GM12878 (cell line): ENCODE data around the gene CCL3. TPM values are rescaled to one million over a fixed set of nuclear protein-coding genes. Genes with fewer than 3 reads are reported as not detected.
A peak's percentile ranks its signal among the peaks of the same experiment; 100 is the strongest.

Source experiments
- ATAC-seq: fragments of 200-7000 bp; cut with Tn5 transposase; 3 replicates; pipeline ENCODE4 v1.9.1; 2020; ENCODE audit warnings: mild to moderate bottlenecking, moderate library complexity
- BruUV-seq: library from RNA; stranded (reverse); fragments of 400-500 nt; replicated peaks from 2 replicates; lab custom pipeline; 2021; lab: Mats Ljungman, UMichigan
- CTCF ChIA-PET: fragments of 300-600 bp; sonication (Branson Sonifier 250); formaldehyde crosslinking; extraction: SDS; loops from one replicate; lab custom pipeline; 2021; ENCODE audit warnings: inconsistent platforms; lab: Yijun Ruan, JAX
- POLR2A ChIA-PET: fragments of 350-600 bp; formaldehyde crosslinking; extraction: SDS; loops from one replicate; lab custom pipeline; 2021; ENCODE audit warnings: inconsistent platforms; lab: Charles Lee
- RAD21 ChIA-PET: fragments of 300-600 bp; sonication (Branson Sonifier 250); formaldehyde crosslinking; loops from one replicate; lab custom pipeline; 2023; ENCODE audit warnings: antibody characterized with exemption; ENCODE audit not compliant: unreplicated experiment; lab: Charles Lee
- SMC1A ChIA-PET: fragments of 300-600 bp; sonication (Branson Sonifier 250); formaldehyde crosslinking; loops from one replicate; lab custom pipeline; 2023; ENCODE audit not compliant: unreplicated experiment, uncharacterized antibody; lab: Charles Lee
- DNase-seq: peaks from one replicate; pipeline ENCODE4 v3.0.0-alpha.2; 2011; ENCODE audit warnings: low read depth, low spot score
- FAIRE-seq: peaks from 3 replicates; lab custom pipeline; 2011; peaks lifted over from hg19 to GRCh38; lab: Jason Lieb, UNC
- H2AFZ ChIP-seq: 2 replicates; pipeline ENCODE4 v1.6.0; 2011; ENCODE audit warnings: low read depth, low read length, control low read depth; ENCODE audit not compliant: control insufficient read depth
- H3K27ac ChIP-seq: 2 replicates; pipeline ENCODE4 v1.5.1; 2011; ENCODE audit warnings: control low read depth; ENCODE audit not compliant: control insufficient read depth, insufficient read depth
- H3K27me3 ChIP-seq, 2 experiments: replicated peaks in 1 of 2; 2 replicates each; pipeline versions ENCODE4 v1.6.0 to v1.6.1; 2011; ENCODE audit warnings: low read length in 1 of 2; ENCODE audit not compliant: control insufficient read depth in 2 of 2, insufficient read depth in 2 of 2
- H3K36me3 ChIP-seq, 2 experiments: 2 replicates each; pipeline ENCODE4 v1.5.1; 2011; ENCODE audit warnings: low read length in 1 of 2; ENCODE audit not compliant: control insufficient read depth in 2 of 2, insufficient read depth in 2 of 2
- H3K4me1 ChIP-seq: 2 replicates; pipeline ENCODE4 v1.6.1; 2011; ENCODE audit warnings: mild to moderate bottlenecking, low read length, moderate library complexity, mixed read lengths; ENCODE audit not compliant: control insufficient read depth, insufficient read depth
- H3K4me2 ChIP-seq: 2 replicates; pipeline ENCODE4 v1.6.0; 2011; ENCODE audit warnings: control low read depth; ENCODE audit not compliant: control insufficient read depth, insufficient read depth
- H3K4me3 ChIP-seq: fragments of 200-600 bp; sonication (generic); 2 replicates; pipeline ENCODE4 v1.5.1; 2016
- H3K79me2 ChIP-seq: 2 replicates; pipeline ENCODE4 v1.6.0; 2011; ENCODE audit warnings: low read length; ENCODE audit not compliant: control insufficient read depth, insufficient read depth
- H3K9ac ChIP-seq: 2 replicates; pipeline ENCODE4 v1.8.0; 2011; ENCODE audit warnings: low read length, control low read depth, mixed read lengths; ENCODE audit not compliant: control insufficient read depth, insufficient read depth
- H3K9me3 ChIP-seq: replicated peaks from 3 replicates; pipeline ENCODE4 v1.5.1; 2011; ENCODE audit warnings: mild to moderate bottlenecking, low read length; ENCODE audit not compliant: control insufficient read depth, insufficient read depth
- H4K20me1 ChIP-seq: 2 replicates; pipeline ENCODE4 v1.6.0; 2011; ENCODE audit not compliant: control insufficient read depth, insufficient read depth
- CBX3 ChIP-seq: fragments of 200-600 bp; sonication (generic); IDR thresholded peaks from 2 replicates; pipeline ENCODE4 v1.6.1; 2016; ENCODE audit warnings: low read depth, borderline replicate concordance
- RAD51 ChIP-seq: fragments of 450-650 bp; IDR thresholded peaks from 2 replicates; pipeline ENCODE4 v1.6.1; 2016; ENCODE audit warnings: moderate library complexity, mild to moderate bottlenecking, inconsistent platforms
- RUNX3 ChIP-seq: IDR thresholded peaks from 2 replicates; pipeline ENCODE4 v1.6.1; 2012; ENCODE audit warnings: low read length, inconsistent platforms
- TCF12 ChIP-seq: IDR thresholded peaks from 2 replicates; pipeline ENCODE4 v1.6.1; 2011; ENCODE audit warnings: low read depth, mild to moderate bottlenecking, low read length
- WGBS: methylation state at CpG from one replicate; pipeline ENCODE4 v1.1.6; 2016; ENCODE audit warnings: low lambda C conversion rate; ENCODE audit not compliant: insufficient replicate concordance, insufficient coverage; ENCODE audit errors: missing lambda C conversion rate; 5-methylcytosine and 5-hydroxymethylcytosine counted together
- in situ Hi-C: fragments of 300-500 bp; cut with MboI; formaldehyde crosslinking; loops from 9 replicates; pipeline ENCODE4 v1.14.3; 2018; ENCODE audit warnings: mixed read lengths
- intact Hi-C: fragments of 100-400 bp; cut with micrococcal nuclease; formaldehyde crosslinking; loops from one replicate; pipeline ENCODE4 v1.14.2; 2022; ENCODE audit not compliant: unreplicated experiment
- polyA plus RNA-seq, 11 experiments: library from polyadenylated mRNA; depleted of rRNA in 4 of 11; unstranded in 6 of 11; stranded (reverse) in 5 of 11; fragments of >200 nt; fragmentation: Nextera tagmentation in 4 of 11; fragmentation: Illumina TruSeq in 1 of 11; extraction: Ambion mirVana in 4 of 11; extraction: Trizol in 1 of 11; gene quantifications; 1 replicate in 1 of 11; 2 replicates in 10 of 11; pipeline versions ENCODE4 v1.2.1 to v1.2.3, GENCODE V29; 2011 to 2016; ENCODE audit warnings: inconsistent platforms in 2 of 11, missing spikeins in 2 of 11, low read depth in 1 of 11
- total RNA-seq, 4 experiments: library from RNA; depleted of rRNA in 3 of 4; stranded (reverse); fragments of >200 nt in 3 of 4; fragmentation: Illumina TruSeq in 1 of 4; extraction: Trizol in 1 of 4; gene quantifications; 2 replicates each; pipeline versions ENCODE4 v1.2.1 to v1.2.3, GENCODE V29; 2013 to 2021
- TF ChIP-seq, protein P1 (sequence below): IDR thresholded peaks from 2 replicates; pipeline ENCODE4 v1.6.1; 2012; ENCODE audit warnings: low read depth, low read length, improper control_type of control experiment

The CCL3 gene
- total and polyA plus RNA-seq, 10 of the 15 experiments (the other 5 are each of a cell fraction or from before 2014, with no cell fraction given): 96.5 to 1,488 (median 199) TPM

DNA sequence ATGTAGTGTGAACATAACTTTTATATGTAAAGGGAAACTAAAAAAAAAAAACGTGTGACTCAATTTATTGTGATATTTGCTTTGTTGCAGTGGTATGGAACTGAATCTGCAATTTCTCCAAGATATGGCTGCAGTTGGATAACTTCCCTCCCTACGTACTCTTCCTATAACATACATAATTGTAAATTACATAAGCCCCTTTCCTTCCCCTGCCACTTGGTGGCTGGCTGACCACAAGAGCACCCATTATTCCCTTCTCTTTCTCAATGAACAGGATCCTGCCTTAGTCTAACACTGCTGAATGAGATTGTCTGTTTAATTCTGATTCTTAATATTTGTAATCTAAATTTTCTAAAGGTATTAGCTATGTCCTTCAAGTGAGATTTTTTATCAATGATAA is 41.5 kb upstream of the CCL3 start:
- intact Hi-C loops (loop anchor here (5.0 kb wide), 1 partner anchor 39 kb away; the partner anchor contains the start of gene CCL3), in situ Hi-C loops (loop anchor here (25.0 kb wide), 1 partner anchor 356 kb away; the partner anchor contains the start of gene ZNHIT3)
- ATAC-seq (no peak), FAIRE-seq (no peak), DNase-seq (no peak)
- no peak overlapping the region for H3K9ac ChIP-seq
- no peaks in the 10 kb centered on the region for H3K36me3 ChIP-seq
- no peaks in the 10 kb centered on the region for H3K27me3 ChIP-seq
- ChIA-PET POLR2A (interaction anchor here (1.4 to 3.1 kb wide), 3 partner anchors 8 to 41 kb away, joined by 5 to 14 read pairs (median 5); partner anchors contain the start of gene CCL3), SMC1A (interaction anchor here (1.2 to 11.5 kb wide), 10 partner anchors 11 to 155 kb away, joined by 4 to 128 read pairs (median 19); partner anchors contain the start of genes CCL3 and CCL4), RAD21 (interaction anchor here (0.6 to 6.3 kb wide), 7 partner anchors 12 to 244 kb away, joined by 3 to 58 read pairs (median 21); partner anchors contain the start of gene CCL3), CTCF (interaction anchor here (3.2 to 4.9 kb wide), 3 partner anchors 17 to 58 kb away, joined by 15 to 25 read pairs (median 24); partner anchors contain the start of gene CCL3)
- no peak for TF ChIP-seq TCF12
- peak; percentile 42; the same call in 1 of the 2 replicates for TF ChIP-seq RUNX3
- no peaks in the 10 kb centered on the region for H3K79me2 ChIP-seq
- WGBS: 85% methylated on average over 2 of the region's 2 CpGs
- no peak overlapping the region for H3K27ac ChIP-seq
- H3K4me3 ChIP-seq: no peak overlapping the region
- BruUV-seq: no TSS peak
- H2AFZ ChIP-seq: no peak overlapping the region
- peaks cover 4% of the 10 kb centered on the region; the same call in 2 of the 3 replicates for H3K9me3 ChIP-seq
- no peak overlapping the region for H3K4me2 ChIP-seq
- peaks cover 47% of the 10 kb centered on the region for H3K4me1 ChIP-seq
- H4K20me1 ChIP-seq: no peaks in the 10 kb centered on the region

- no peak for ATAC-seq
- RAD21 ChIA-PET: interaction anchor here (2.9 to 4.5 kb wide), 2 partner anchors 11 to 41 kb away, joined by 11 to 28 read pairs; partner anchors contain the start of gene CCL3
- BruUV-seq: no TSS peak
- Histone ChIP-seq H3K4me2 (no peak overlapping the region), H3K4me1 (peaks cover 36% of the 10 kb centered on the region), H3K27me3 (no peaks in the 10 kb centered on the region), H3K79me2 (no peaks in the 10 kb centered on the region), H2AFZ (no peak overlapping the region), H3K27ac (no peak overlapping the region), H4K20me1 (no peaks in the 10 kb centered on the region), H3K36me3 (no peaks in the 10 kb centered on the region), H3K9ac (no peak overlapping the region), H3K9me3 (peaks cover 12% of the 10 kb centered on the region), H3K4me3 (no peak overlapping the region)
- POLR2A ChIA-PET: interaction anchor here (4.4 kb wide), 1 partner anchor 13 kb away, joined by 16 read pairs; no protein-coding TSS in a partner anchor
- CTCF ChIA-PET: interaction anchor here (1.0 to 2.7 kb wide), 5 partner anchors 12 to 353 kb away, joined by 3 to 13 read pairs (median 6); no protein-coding TSS in a partner anchor
- no peak for DNase-seq
- SMC1A ChIA-PET: interaction anchor here (1.0 to 11.5 kb wide), 5 partner anchors 10 to 161 kb away, joined by 3 to 128 read pairs (median 4); no protein-coding TSS in a partner anchor
- TF ChIP-seq, protein P1, sequence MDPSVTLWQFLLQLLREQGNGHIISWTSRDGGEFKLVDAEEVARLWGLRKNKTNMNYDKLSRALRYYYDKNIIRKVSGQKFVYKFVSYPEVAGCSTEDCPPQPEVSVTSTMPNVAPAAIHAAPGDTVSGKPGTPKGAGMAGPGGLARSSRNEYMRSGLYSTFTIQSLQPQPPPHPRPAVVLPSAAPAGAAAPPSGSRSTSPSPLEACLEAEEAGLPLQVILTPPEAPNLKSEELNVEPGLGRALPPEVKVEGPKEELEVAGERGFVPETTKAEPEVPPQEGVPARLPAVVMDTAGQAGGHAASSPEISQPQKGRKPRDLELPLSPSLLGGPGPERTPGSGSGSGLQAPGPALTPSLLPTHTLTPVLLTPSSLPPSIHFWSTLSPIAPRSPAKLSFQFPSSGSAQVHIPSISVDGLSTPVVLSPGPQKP: no peak
- TF ChIP-seq CBX3 (no peak), RAD51 (no peak)
- intact Hi-C loops (loop anchor here (5.0 kb wide), 1 partner anchor 38 kb away; the partner anchor contains the start of gene CCL3), in situ Hi-C loops (loop anchor here (25.0 kb wide), 1 partner anchor 357 kb away; the partner anchor contains the start of gene ZNHIT3)
- no peak for FAIRE-seq
- WGBS: 69% methylated on average over 5 of the region's 5 CpGs
Observed at GRCh38 chr17:36130346-36130745, 40.4 kb upstream of the CCL3 start.
